Occipital lobe (tissue), 2 donors: Measurements from ENCODE around the gene FOXN1. TPM values are rescaled to one million over a fixed set of nuclear protein-coding genes. Genes with fewer than 3 reads are reported as not detected.

Experiments
- DNase-seq: peaks from one replicate; lab custom pipeline; 2025; lab: John Stamatoyannopoulos, UW
- total RNA-seq: library from RNA; depleted of rRNA; stranded (reverse); fragments of >200 nt; gene quantifications from one replicate; pipeline ENCODE4 v1.2.3, GENCODE V29; 2014

FOXN1 gene
- total RNA-seq, 1 donor from 2014 or later: not detected

DNA sequence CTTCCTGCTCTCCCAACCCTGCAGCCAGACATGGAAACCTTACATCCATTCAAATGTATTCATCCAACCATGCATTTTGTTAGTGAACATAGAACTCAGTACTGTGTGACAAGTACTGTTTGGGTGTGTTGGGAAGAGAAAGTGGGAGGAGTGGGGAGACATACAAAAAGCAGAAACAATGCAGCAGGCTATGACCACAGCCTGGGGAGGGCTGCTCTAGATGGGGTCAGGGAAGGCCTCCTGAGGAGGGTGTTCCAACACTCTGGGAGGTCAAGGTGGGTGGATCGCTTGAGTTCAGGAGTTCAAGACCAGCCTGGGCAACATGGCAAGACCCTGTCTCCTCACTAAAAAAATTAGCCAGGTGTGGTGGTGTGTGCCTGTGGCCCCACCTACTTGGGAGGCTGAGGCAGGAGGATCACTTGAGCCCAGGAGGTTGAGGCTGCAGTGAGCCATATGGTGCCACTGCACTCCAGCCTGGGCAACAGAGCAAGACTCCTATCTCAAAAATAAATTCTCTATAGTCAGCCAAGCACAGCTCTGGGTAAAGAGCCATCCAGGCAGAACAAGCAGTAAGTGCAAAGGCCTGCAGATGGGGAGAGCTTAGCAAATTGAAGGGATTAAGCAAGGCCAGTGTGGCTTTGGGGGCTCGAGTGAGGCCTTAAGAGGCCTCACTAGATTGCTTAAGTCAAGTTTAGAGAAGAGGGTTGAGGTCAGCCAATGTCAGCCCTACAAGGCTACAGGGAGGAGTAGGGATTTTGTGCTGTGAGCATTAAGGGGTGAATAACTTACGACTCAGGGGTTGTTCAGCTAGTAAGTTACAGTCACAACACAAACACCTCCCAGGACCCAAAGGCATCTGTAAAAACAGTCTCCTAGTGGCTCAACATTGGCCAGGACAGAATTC, 27.2 kb upstream of the FOXN1 start:
- no peak for DNase-seq

GRCh38 chr17:28480278-28480677, 25.9 kb upstream of the FOXN1 start:
- DNase-seq: no peak

- no peak for DNase-seq
Observed at GRCh38 chr17:28480799-28481571, 25.2 kb upstream of the FOXN1 start.

DNA sequence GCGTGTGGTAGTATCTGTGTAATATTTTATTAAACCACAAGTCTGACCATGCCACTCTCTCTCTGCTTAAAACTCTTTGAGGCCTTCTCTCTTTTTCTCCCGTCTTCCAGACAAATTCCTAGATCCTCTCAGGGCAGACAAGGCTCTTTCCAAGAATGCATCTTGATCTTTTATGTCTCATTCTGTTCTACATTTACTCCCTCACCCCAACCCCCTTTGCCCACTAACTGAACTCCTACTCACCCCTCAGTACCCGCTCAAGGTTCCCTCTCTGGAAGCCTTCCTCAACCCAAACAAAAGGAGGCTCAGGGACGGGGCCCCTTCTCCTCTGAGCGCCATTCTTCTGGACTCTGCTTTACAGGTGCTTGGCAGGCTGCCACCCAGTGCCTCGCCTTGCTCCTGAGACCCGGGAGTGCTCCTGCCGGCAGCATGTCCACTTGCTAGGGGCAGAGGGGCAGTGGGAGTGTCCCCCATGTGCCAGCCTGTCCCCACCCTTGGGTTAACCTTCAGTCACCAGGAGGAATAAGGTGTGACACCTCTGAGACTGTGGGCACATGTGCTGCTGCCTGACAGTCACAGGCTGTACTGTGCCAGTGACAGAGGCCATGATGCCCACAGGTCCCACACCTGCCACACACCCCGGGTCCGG, 23.5 kb upstream of the FOXN1 start:
- no peak for DNase-seq

- no peak for DNase-seq
Observed at GRCh38 chr17:28484296-28484695, 21.9 kb upstream of the FOXN1 start.

GRCh38 chr17:28485049-28485448, 21.1 kb upstream of the FOXN1 start:
- DNase-seq: no peak

GRCh38 chr17:28487881-28488532, 18.1 kb upstream of the FOXN1 start:
- no peak for DNase-seq

GRCh38 chr17:28488533-28489276, 17.4 kb upstream of the FOXN1 start:
- DNase-seq: no peak

DNA sequence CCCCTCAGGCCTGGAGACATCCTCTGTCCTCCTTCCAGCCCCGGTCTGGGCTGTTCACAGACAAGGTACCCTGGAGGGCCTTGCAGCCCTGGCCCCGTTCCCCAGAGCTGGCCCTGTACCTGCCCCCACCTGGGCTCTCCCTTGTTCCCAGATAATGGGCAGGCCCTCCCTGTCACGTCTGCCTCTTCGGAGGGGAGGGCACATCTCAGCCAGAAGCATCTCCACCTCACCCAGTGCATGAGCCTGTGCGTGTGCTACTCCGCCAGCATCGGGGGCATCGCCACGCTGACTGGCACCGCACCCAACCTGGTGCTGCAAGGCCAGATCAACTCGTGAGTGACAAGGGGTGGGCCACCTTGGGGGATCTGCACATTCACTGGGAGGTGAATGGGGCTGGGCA, 14.9 kb upstream of the FOXN1 start:
- DNase-seq: no peak

GRCh38 chr17:28491860-28492259, 14.3 kb upstream of the FOXN1 start:
- no peak for DNase-seq

DNA sequence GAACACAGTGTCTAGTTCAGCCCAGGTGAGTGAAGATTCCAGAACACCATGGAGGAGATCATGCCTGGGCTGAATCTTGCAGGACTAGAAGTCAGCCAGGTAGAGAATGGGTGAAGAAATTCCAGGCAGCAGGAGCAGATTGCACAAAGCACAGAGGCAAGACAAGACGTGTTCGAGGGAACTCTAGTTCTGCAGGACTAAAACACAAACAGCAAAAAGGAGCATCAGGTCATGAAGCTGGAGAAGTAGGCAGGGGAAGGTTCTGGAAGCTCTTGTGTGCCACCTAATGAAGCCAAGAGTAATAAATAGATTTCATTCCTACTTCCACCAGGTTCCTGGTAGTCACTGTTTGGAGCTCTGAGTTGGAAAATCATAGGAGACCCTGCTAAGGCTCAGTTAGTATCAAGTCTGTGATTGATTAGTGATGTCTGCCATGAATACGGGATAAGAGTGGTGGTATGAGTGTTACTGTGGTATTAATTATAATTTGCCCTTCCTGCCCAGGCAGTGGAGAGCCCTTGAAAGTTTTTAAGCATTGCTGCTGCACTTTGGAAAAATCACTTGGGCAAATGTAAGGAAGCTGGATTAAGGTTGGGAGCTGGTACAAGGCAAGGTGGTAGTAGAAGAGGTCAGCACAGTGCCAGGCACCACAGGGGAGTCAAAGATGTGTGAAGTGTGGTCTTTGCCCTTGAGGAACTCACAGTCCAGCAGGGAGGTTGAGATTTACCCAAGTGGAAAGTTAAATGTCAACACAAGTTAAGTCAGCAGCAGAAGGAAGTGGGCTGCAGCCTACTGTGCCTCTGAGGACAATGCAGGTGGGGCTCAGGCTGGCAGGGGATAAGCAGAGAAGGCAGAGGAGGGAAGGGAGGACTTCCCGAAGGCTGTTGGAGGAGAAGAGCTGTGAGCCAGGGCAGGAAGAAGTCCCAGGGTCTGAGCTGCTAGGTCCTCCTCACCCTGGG, 13.5 kb upstream of the FOXN1 start:
- no peak for DNase-seq

- no peak for DNase-seq
Observed at GRCh38 chr17:28493460-28493859, 12.7 kb upstream of the FOXN1 start.

GRCh38 chr17:28494445-28495188, 11.5 kb upstream of the FOXN1 start:
- peak; percentile 27 for DNase-seq

- no peak for DNase-seq
Observed at GRCh38 chr17:28495635-28496034, 10.5 kb upstream of the FOXN1 start.

DNA sequence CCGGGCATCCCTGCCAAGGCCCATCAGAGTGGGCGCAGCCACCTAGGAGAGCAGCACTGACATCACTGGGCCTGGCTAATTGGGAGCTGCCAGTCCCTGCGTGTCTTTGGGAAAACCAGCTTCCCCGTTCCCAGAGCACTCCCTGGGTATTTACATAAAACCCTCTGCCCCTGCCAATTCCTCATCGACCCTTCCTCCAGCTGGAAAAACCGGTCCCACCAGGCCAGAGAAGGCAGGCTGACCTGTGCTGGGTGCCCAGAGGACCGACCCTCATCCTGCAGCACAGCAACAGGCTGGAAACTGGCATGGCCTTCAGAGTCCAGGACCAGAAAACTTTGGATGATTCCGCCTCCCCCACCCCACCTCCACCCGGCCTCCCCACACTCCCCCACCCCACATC, 8.2 kb upstream of the FOXN1 start:
- no peak for DNase-seq

DNA sequence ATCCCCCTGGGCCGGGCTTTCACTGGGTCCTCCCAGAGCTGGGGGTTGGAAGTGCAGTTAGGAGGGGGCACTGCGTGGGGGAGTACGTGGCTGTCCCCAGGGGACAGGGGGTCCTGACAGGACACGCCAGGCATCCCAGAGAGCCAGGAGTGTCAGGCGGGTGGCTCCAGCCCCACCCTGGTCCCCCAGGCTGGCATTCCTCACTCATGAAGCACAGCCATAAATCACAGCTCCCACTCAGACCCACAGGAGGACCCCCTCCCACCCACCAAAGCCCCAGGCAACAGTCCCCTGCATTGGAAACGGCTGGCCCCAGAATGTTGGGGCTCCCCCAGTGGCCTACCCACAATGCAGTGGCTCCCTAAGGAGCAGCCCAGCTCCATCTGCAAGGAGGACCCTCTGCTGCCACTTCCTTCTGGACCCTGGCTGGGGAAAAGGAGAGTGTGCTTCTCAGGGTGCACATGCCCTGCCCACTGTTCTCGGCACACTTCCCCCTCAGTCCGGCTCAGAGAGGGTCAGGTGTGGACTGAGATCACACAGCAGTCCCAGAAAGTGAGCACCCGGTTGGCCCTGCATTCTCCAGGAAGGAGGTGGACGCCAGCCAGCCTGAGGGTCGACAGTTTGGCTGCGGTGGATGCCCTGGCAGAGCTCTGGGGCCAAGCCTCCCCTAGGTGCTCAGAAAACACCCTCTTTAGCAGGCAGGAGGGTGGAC, 7.3 kb upstream of the FOXN1 start:
- DNase-seq: no peak

GRCh38 chr17:28499364-28499664, 6.8 kb upstream of the FOXN1 start:
- DNase-seq: no peak

GRCh38 chr17:28499684-28500357, 6.3 kb upstream of the FOXN1 start:
- DNase-seq: no peak
